Measurements from ENCODE around the gene PM20D2.

Gene PM20D2

GRCh38 chr6:89145956-89146717 is at the start of gene PM20D2:
PM20D2 (plus strand) TSS chr6:89146055; CDS start chr6:89146145, 90 bp downstream.
- peak; percentile 90 for TF ChIP-seq MYC (IDR thresholded peaks at IDR 0.05; ENCODE audit: low read depth, low read length)
- TF ChIP-seq POLR2A (IDR thresholded peaks at IDR 0.05; ENCODE audit: extremely low read depth, insufficient read length): peak; percentile 89
- peak; percentile 24; the same call in 1 of the 2 replicates for TF ChIP-seq MAX (IDR thresholded peaks at IDR 0.05; ENCODE audit: low read depth, low read length)
- TF ChIP-seq CTCF (IDR thresholded peaks at IDR 0.05; ENCODE audit: low read depth, low read length): no peak
- peak within 1 kb of the TSS; percentile 91 for H3K4me3 ChIP-seq (ENCODE audit: low read depth, low read length)
- DNase-seq (ENCODE audit: low read depth): peak; percentile 94

- no peak for TF ChIP-seq POLR2A (IDR thresholded peaks at IDR 0.05; ENCODE audit: extremely low read depth, insufficient read length)
- TF ChIP-seq MAX (IDR thresholded peaks at IDR 0.05; ENCODE audit: low read depth, low read length): no peak
- no peak for TF ChIP-seq CTCF (IDR thresholded peaks at IDR 0.05; ENCODE audit: low read depth, low read length)
- no peak for TF ChIP-seq MYC (IDR thresholded peaks at IDR 0.05; ENCODE audit: low read depth, low read length)
- no peak for DNase-seq (ENCODE audit: low read depth)
- H3K4me3 ChIP-seq (ENCODE audit: low read depth, low read length): no peak overlapping the region
Measured at GRCh38 chr6:89098461-89098860, 47.4 kb upstream of the PM20D2 start.

- TF ChIP-seq CTCF (IDR thresholded peaks at IDR 0.05; ENCODE audit: low read depth, low read length) (no peak), MAX (IDR thresholded peaks at IDR 0.05; ENCODE audit: low read depth, low read length) (no peak), MYC (IDR thresholded peaks at IDR 0.05; ENCODE audit: low read depth, low read length) (no peak), POLR2A (IDR thresholded peaks at IDR 0.05; ENCODE audit: extremely low read depth, insufficient read length) (no peak)
Measured at GRCh38 chr6:89100114-89100513, 45.7 kb upstream of the PM20D2 start.

GRCh38 chr6:89110284-89110683 is 35.6 kb upstream of the PM20D2 start:
- DNase-seq (ENCODE audit: low read depth): no peak
- no peak for TF ChIP-seq MAX (IDR thresholded peaks at IDR 0.05; ENCODE audit: low read depth, low read length)
- no peak overlapping the region for H3K4me3 ChIP-seq (ENCODE audit: low read depth, low read length)

More at GRCh38 chr6:89100114-89100513, 45.7 kb upstream of the PM20D2 start:
- no peak overlapping the region for H3K4me3 ChIP-seq (ENCODE audit: low read depth, low read length)
- DNase-seq (ENCODE audit: low read depth): no peak

- H3K4me3 ChIP-seq (ENCODE audit: low read depth, low read length): no peak overlapping the region
- TF ChIP-seq MAX (IDR thresholded peaks at IDR 0.05; ENCODE audit: low read depth, low read length): no peak
- TF ChIP-seq MYC (IDR thresholded peaks at IDR 0.05; ENCODE audit: low read depth, low read length): no peak
- TF ChIP-seq POLR2A (IDR thresholded peaks at IDR 0.05; ENCODE audit: extremely low read depth, insufficient read length): no peak
- no peak for TF ChIP-seq CTCF (IDR thresholded peaks at IDR 0.05; ENCODE audit: low read depth, low read length)
- DNase-seq (ENCODE audit: low read depth): no peak
Measured at GRCh38 chr6:89111933-89112332, 33.9 kb upstream of the PM20D2 start.

- DNase-seq (ENCODE audit: low read depth): no peak
- H3K4me3 ChIP-seq (ENCODE audit: low read depth, low read length): peak overlapping the region; percentile 47
- TF ChIP-seq MYC (IDR thresholded peaks at IDR 0.05; ENCODE audit: low read depth, low read length) (no peak), CTCF (IDR thresholded peaks at IDR 0.05; ENCODE audit: low read depth, low read length) (no peak), POLR2A (IDR thresholded peaks at IDR 0.05; ENCODE audit: extremely low read depth, insufficient read length) (no peak), MAX (IDR thresholded peaks at IDR 0.05; ENCODE audit: low read depth, low read length) (no peak)
Measured at GRCh38 chr6:89116702-89117101, 29.2 kb upstream of the PM20D2 start.
